HG03175 (cell line): ENCODE data around the gene SLC22A23.

ENCODE experiments used
- ATAC-seq: cut with Tn5 transposase; IDR thresholded peaks from one replicate; pipeline ENCODE4 v1.9.1; 2021; ENCODE audit warnings: mild to moderate bottlenecking, moderate library complexity; ENCODE audit not compliant: unreplicated experiment

SLC22A23 gene, protein sequence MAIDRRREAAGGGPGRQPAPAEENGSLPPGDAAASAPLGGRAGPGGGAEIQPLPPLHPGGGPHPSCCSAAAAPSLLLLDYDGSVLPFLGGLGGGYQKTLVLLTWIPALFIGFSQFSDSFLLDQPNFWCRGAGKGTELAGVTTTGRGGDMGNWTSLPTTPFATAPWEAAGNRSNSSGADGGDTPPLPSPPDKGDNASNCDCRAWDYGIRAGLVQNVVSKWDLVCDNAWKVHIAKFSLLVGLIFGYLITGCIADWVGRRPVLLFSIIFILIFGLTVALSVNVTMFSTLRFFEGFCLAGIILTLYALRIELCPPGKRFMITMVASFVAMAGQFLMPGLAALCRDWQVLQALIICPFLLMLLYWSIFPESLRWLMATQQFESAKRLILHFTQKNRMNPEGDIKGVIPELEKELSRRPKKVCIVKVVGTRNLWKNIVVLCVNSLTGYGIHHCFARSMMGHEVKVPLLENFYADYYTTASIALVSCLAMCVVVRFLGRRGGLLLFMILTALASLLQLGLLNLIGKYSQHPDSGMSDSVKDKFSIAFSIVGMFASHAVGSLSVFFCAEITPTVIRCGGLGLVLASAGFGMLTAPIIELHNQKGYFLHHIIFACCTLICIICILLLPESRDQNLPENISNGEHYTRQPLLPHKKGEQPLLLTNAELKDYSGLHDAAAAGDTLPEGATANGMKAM

DNA sequence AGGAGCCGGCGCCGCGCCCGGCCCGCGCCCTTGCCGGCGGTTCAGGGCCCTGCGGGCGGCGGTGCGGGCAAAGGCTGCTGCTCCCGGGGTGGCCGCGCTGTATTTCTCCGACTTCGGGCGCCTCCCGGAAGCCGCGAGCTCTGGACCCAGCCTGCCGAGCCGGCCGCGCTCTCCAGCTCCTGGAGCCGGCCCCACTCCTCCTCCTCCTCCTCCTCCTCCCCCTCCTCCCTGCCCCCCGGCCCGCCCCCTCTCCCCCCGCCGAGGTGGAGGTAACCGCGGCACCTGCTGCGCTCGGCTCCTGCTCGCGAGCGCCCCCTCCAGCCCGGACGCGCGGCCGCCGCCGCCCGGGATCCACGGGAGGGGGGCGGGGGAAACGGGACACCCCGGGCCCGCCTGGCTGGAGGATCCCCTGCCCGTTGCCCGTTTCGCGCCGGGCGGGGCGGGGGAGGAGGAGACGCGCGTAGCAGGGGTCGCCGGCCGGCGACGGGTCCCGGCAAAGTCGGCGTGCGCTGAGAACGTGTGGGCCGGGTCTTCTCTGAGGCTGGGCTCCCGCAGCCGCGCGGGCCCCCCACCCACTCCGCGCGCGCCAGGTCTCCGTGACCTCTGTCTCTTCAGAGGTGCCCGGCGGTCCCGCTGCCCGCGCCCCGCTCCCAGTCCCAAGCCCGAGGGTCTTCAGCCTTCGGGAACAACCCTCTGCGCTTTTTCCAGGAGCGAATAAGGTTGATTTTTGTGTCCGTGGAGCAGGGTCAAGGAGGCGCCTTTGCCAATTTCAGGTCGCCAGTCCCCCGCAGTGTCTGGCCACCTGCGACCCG lies at the start of gene SLC22A23:
Gene SLC22A23 (minus strand): TSS at position 153 of the 812 bp plus-strand sequence. CDS start 491 bp downstream, outside the sequence.
- peak; percentile 50 for ATAC-seq

DNA sequence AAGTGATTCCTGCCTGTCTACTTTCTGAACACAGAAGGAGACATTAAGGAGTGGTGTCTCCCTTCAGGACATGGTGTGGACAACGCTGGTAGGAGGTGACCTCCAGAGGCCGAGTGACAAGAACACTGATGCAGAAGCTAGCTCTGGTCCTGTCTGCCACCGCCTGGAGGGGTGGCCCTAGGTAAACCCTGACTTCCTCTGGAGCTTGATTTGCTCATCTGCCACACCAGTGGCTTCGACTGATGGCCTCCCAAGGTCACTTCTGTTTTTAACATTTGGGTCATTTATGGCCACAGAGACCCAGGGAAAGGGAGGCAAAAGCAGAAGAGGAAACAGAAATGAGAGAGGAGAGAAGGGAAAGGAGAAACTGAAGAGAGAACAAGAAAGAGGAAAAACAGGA lies 49.4 kb upstream of the SLC22A23 start:
- ATAC-seq = no peak

DNA sequence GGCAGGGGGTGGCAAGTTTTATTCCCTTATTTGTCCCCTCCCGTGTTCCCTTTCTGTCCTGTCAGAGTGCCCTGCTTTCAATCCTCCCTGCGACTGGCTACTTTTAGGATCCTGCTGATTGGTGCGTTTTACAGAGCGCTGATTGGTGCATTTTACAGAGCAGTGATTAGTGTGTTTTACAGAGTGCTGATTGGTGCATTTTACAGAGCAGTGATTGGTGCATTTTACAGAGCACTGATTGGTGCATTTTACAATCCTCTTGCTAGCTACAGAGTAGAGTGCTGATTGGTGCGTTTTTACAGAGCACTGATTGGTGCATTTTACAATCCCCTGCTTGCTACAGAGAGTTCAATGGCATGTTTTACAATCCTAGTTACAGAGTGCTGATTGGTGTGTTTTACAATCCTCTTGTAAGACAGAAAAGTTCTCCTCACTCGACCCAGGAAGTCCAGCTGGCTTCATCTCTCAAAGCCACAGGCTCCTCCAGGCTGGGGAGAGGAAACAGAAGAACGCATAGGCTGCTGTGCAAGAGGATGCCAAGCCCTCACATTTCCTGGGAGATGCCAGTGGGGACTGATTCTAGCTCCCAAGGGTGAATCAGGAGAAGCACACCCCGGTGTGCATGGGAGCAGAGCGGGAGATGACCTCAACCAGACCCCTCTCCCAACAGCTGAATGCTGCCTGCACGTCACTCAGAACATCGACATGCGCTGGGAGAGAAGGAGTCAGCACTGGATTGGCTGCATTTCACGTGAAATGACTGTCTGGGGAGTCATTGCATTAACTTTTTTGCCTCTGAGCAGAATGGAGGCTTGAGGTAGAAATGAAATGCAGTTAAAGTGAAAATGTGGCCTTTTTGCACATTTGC lies 48.3 kb upstream of the SLC22A23 start:
- ATAC-seq = no peak

DNA sequence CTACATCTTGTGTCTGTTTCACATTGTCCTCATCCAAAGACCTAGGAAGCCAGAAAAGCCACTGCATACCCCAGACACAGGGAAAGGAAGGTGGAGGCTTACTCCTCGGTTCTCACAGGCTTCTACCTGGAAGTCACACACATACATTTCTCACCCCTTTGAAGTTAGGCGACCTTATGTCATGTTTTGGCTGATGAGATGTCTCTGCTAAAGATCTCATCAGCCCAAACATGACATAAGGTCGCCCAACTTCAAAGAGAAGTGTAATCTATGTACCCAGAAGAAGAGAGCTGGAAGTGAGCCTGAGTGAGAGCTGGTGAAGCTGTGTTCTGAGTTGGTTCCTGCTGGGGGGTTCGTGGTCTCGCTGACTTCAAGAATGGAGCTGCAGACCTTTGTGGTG lies 47.5 kb upstream of the SLC22A23 start:
- no peak for ATAC-seq

DNA sequence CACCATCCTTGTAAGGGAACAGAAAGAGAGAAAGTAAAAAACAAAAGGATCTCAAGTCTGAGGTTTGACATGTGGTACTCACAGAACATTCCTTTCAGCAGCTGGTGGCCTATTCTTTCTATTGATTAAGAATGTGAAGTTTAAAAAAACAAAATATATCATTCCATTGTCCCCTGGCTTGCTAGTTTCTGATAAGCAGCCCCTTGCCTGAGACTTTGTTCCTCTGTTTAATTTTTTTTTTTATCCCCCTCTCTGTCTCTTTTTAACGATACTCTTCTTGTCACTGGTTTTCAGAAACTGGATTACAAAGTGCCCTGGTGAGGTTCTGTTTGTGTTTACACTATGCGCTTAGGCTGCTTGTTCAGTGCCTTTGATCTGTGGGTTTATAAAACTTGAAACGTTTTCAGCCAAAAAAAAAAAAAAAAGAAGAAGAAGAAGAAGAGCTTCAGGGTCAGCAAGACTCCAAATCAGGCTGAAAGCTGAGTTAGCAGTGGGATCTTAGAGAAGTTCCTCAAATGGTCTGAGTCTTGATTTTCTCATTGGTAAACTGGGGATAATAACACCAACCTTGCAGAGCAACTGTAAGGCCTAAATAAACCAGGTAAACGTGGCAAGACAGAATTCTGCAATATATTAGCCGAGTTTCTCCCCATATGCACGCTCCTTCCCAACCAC lies 45.1 kb upstream of the SLC22A23 start:
- no peak for ATAC-seq

DNA sequence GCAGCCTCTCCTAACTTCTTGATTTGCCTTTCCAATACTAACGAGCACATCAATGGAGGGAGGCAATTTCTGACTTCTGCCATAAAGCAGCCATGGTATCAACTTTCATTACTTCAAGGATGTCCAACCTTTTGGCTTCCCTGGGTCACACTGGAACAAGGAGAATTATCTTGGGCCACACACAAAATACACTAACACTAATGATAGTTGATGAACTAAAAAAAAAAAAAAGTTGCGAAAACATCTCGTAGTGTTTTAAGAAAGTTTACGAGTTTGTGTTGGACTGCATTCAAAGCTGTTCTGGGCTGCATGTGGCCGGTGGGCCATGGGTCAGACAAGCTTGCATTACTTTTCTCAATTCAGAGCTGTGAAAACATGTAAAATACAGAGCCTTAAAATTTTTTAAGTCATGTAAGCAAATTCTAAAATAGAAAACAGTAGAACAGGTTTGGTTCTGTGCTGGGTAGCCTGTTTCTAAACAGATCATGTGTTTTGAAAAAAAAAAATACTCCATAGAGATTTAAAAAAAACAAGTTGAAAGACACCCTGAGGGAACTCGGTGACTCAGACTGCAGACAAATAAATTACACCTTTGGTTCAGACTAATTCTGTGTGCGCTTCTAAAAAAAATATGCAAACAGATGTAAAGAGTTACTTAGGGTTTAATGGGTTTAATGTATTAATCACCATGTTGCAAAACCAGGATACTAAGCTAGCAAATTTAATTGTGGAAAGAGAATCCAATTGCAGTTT lies 43.6 kb upstream of the SLC22A23 start:
- ATAC-seq = no peak

DNA sequence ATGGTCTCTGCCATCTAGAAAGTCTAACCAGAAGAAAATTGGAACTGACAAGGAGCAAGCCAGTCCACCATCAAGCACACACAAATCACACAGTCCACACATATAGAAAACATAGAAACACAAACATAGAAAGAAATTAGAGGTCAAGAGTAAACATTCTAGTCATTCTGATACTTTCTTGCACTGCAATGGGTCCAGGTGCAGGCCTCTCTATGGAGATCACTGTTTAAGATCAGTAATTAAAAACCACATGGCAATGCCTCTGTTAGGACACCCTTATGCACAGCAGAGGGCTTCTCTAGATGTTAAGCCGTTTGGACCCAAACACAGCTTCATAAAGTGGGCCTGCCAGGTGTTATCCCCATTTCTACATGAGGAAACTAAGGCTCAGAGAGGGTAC lies 42.8 kb upstream of the SLC22A23 start:
- ATAC-seq = no peak

DNA sequence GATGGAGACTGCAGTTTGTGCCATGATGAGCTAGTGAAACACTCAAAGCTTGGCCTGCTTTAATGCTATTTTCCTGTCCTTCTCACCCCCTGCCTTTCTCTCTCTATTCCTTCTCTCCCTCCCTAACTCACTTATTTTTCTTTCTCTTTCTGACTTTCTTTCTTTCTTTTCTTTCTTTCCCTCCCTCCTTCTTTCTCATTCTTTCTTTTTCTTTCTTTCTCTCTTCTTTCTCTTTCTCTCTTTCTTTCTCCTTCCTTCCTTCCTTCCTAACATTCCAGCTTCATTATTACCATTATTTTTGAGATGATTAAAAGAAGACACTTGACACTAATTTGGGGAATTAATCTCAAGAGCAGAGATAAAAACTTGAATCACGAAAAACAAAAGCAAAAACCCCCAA lies 39.5 kb upstream of the SLC22A23 start:
- no peak for ATAC-seq

DNA sequence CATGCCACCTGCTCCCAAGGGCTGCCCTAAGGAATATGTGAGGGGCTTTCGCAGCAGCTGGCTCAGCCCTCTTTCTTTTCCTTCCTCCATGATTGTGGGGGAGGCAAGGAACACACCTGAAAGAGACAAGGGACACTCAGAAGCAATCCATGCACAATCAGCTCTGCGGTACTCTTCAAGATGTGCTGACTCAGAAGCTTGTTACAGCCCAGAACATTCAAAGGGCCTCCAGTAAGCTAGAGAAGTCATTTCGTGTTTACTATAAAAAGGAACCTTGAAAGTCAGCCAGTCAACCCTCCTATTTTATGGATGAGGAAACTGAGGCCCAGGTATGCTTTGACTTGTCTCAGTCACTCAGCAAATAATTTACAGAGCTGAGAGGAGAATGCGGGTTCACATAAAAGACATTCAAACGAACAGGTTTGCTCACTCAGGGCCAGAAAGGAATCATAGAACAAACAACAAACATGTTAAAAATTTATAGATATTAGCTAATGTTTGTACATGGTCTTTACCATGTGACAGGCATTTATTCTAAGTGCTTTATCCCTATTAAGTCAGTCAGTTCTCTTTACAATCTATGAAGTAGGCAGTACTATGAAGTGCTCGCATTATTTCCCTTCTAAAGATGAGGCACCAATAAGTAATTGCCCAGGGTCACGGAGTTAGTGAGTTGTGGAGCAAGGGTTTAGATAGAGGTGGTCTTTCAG lies 37.7 kb upstream of the SLC22A23 start:
- no peak for ATAC-seq

DNA sequence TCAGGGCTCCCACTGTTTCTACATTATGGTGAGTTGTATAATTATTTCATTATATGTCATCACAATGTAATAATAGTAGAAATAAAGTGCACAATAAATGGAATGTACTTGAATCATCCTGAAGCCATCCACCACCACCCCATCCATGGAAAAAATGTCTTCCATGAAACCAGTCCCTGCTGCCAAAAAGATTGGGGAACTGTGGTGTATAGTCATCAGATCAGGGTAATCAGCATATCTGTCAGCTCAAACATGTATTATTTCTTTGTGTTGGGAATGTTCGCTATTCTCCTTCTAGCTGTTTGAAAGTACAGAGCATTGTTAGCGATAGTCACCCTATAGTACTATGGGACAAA lies 33.8 kb upstream of the SLC22A23 start:
- ATAC-seq = no peak

DNA sequence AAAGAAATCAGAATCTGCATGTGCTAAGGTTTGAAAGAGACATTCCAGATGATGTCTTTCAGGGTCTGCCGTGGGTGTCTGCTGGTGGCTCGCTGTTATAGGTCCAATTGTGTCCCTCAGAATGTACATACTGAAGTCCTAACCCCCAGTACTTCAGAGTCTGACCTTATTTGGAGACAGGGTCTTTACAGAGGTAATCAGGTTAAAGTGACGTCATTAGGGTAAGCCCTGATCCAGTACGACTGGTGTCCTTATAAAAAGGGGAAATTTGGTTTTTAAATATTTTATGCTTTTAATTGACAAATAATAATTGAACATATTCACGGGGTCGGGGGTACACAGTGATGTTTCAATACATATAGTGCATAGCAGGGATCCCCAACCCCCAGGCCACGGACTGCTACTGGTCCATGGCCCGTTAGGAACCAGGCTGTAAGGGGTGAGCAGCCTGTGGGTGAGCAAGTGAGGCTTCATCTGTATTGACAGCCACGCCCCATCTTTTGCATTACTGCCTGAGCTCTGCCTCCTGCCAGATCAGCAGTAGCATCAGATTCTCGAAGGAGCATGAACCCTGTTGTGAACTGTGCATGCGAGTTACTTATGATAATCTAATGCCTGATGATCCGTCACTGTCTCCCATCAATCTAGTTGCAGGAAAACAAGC lies 33.2 kb upstream of the SLC22A23 start:
- no peak for ATAC-seq

DNA sequence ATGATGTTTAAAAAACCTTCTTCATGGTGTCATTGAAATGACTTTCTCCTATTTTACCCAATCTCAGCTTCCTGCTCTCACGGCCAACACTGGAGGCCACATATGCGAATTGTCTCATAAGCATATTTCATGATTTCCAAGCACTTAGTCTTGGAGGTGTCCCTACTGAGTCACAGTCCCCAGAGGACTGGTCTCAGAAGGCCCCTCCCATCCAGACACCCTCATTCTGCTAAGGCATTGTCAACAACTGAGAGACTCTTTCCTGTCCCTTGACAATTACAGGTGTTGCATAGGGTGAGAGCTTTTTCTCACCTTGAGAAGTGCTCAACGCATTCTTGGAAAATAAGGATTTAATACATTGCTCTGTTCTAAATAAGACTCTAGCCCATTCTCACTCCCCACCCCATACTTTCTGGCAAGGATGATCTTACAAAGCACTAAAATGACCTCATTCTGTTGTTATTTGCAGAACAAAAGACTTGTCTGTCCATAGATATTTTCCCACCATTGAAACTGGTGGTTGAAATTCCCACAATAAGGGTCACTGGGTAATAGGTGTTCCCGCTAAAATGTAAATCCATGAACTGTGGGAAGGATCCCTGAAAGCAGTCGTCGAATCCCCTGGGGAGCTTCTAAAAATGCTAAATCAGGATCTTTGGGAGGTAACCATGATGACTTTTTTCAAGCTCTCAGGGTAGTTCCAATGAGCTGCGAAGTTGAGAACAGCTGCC lies 32.3 kb upstream of the SLC22A23 start:
- no peak for ATAC-seq

DNA sequence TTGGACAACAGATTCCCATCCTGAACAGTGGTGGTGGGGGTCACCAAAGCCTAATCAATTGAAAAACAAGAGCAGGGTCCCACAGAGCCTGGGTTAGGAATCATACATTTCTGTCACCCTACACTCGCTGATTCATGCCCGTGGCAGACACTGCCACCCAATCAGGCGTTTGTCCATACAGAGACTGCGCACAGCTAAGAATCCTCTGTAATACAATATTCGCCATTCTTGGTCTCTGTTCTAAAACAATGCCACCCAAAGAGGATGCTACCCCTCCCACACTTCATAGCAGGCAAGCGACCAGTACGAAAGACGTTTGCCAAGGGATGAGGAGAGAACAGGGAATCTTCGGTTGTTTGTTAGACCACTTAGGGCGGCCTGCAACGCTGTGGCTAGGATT lies 28.1 kb upstream of the SLC22A23 start:
- ATAC-seq = no peak

DNA sequence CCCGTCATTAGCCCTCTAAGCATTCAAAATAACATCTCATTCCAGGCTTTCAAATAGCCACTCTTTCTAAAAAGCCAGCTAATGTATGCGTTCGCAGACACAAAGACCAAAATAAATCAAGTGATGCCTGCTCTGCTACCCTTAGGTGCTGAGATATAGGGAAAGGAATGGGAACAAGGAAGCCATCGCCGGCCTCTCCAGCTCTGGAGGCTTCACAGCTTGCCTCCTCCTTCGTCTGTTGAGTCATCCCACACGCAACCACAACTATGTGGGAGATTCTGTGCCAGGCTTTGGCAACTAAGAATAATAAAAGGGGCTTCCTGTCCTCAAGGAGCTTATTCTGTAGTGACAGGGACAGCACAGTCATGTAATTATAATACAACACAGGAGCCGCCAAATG lies 27.3 kb upstream of the SLC22A23 start:
- ATAC-seq = no peak

DNA sequence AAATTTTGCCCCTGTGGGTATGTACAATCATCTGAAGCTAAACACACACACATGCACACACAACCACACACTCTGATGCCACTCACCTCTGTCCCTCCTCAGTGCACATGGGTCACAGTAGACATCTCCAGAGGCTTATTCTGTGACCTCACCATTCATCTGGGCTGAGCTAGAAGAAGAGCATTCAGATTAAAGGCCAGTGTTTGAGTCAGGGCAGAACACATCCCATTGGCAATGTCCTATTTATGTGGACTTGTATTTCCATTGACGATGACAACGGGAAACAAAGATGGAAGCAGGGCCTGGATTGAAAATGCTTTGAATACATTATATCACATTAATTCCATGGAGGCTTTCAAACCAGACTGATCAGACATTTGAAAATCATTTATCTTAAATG lies 26.8 kb upstream of the SLC22A23 start:
- ATAC-seq = no peak

DNA sequence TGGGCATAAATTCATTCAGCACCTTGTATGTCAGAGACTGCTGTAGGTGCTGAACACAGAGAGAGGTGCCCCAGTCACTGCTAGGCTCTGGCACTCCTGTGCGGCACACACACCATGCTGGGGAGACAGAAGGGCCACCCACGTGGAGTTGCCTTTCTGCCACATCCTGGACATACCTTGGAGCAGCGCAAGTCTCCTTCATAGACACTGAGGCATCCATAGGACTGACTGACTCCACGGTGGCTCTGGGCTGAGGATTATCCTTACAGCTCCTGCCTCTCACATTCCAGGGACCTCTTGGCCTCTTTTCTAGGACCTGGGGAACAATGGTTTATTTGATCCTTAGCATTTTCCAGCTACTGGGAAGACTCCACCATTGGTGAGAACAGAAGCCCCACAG lies 26.0 kb upstream of the SLC22A23 start:
- ATAC-seq = no peak

DNA sequence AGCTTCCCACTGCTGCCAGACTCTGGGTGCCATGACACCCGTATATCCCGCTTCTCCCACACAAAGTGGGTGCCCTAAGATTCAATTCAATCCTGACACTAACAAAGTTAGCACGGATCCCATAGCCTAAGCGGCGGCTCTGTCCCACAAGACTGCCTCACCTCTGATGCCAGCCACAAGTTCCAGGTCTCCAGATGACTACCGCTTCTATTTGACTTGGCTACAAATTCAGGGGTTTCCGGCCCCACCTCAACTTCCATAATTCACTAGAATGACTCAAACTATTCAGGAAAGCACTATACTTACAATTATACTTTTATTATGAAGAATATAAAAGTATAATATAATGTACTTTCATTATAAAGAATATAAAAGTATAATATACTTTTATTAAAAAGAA lies 24.8 kb upstream of the SLC22A23 start:
- no peak for ATAC-seq

DNA sequence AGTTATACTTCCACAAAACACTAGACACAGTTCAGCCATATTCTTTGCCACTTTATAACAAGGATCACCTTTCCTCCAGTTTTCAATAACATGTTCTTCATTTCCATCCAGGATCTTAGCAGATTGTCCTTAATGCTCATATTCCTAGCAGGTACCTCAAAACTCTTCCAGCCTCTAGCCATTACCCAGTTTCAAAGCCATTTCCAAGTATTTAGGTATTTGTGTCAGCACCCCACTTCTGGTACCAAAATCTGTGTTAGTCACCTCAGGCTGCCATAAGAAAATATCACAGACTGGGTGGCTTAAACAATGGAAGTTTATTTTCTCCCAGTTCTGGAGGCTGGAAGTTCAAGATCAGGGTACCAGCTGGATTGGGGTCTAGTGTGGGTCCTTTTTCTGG lies 23.2 kb upstream of the SLC22A23 start:
- no peak for ATAC-seq
